GM12891 (cell line): ENCODE results near the gene CPA1.

Experiments used
- POLR2A ChIP-seq: IDR thresholded peaks from 2 replicates; pipeline ENCODE4 v1.6.1; 2011; ENCODE audit warnings: low read depth, low read length, control low read depth
- TAF1 ChIP-seq: IDR thresholded peaks from 2 replicates; pipeline ENCODE4 v1.6.1; 2011; ENCODE audit warnings: low read depth, low read length, control low read depth

DNA sequence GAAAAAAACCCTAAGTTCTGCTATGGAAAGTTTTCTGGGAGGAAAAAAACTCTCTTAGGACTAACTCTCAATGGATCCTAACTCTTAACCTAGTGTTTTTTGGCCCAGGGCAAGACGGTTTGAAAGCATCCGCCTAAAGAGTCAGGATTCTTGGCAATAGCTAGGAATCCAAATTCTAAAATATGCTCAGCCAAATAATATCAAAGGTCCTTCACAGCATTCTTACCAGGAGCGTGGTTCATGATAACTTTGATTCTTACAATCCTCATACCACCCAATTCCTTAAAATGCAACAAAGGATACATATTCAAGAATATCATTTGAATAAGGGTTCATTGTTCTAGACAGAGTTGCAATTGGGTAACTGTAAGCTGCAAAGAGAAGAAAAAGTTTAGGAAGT, 21.3 kb downstream of the CPA1 start:
- no peak for TF ChIP-seq POLR2A
- no peak for TF ChIP-seq TAF1
